HEK293 (cell line): ENCODE measurements around the gene PARS2.
"Not testable (repeated sequence)": the region's sequence is repeated elsewhere in the genome, so short reads cannot be mapped to it uniquely, and the experiment has no call there.

ENCODE experiments used
- CTCF ChIA-PET: fragments of 350-600 bp; formaldehyde crosslinking; extraction: SDS; loops from one replicate; lab custom pipeline; 2021; ENCODE audit warnings: antibody characterized with exemption; lab: Yijun Ruan, JAX
- POLR2A ChIA-PET: fragments of 300-600 bp; formaldehyde crosslinking; extraction: SDS; loops from one replicate; lab custom pipeline; 2020; ENCODE audit warnings: antibody characterized with exemption, inconsistent platforms; lab: Yijun Ruan, JAX
- H3K27ac ChIP-seq: fragments of 200-500 bp; sonication (Bioruptor generic); 2 replicates; pipeline ENCODE4 v1.5.1; 2014; ENCODE audit warnings: low read depth, low read length, control low read depth, inconsistent platforms; ENCODE audit errors: extremely low read depth
- H3K36me3 ChIP-seq, 2 experiments: fragments of 200-500 bp in 1 of 2; sonication (Bioruptor generic) in 1 of 2; 1 replicate in 1 of 2; 2 replicates in 1 of 2; pipeline ENCODE4 v1.5.1; 2014 to 2017; ENCODE audit warnings: inconsistent platforms in 2 of 2, low read length in 2 of 2; ENCODE audit not compliant: control insufficient read depth in 2 of 2, insufficient read depth in 1 of 2
- H3K4me1 ChIP-seq: fragments of 200-500 bp; sonication (Bioruptor generic); 2 replicates; pipeline ENCODE4 v1.5.1; 2014; ENCODE audit warnings: mild to moderate bottlenecking, low read length, inconsistent platforms; ENCODE audit not compliant: control insufficient read depth, insufficient read depth
- H3K4me3 ChIP-seq: 2 replicates; pipeline ENCODE4 v1.5.1; 2011; ENCODE audit warnings: low read depth, mild to moderate bottlenecking, control low read depth, low read length, moderate library complexity
- H3K9me3 ChIP-seq: fragments of 200-500 bp; sonication (Bioruptor generic); 2 replicates; pipeline ENCODE4 v1.5.1; 2014; ENCODE audit warnings: low read depth, low read length, inconsistent platforms; ENCODE audit not compliant: control insufficient read depth, insufficient read depth
- ELK4 ChIP-seq: IDR thresholded peaks from 2 replicates; pipeline ENCODE4 v1.6.1; 2011; ENCODE audit warnings: mild to moderate bottlenecking, low read depth, low read length, borderline replicate concordance
- FEZF1 ChIP-seq: fragments of 450-650 bp; formaldehyde crosslinking; IDR thresholded peaks from 2 replicates; pipeline ENCODE4 v1.5.1; 2016; ENCODE audit warnings: missing biosample characterization, missing genetic modification characterization
- GLIS1 ChIP-seq: fragments of 450-650 bp; formaldehyde crosslinking; IDR thresholded peaks from 2 replicates; pipeline ENCODE4 v1.5.1; 2016; ENCODE audit warnings: missing biosample characterization, missing genetic modification characterization
- KLF1 ChIP-seq: fragments of 450-650 bp; formaldehyde crosslinking; IDR thresholded peaks from 2 replicates; pipeline ENCODE4 v1.5.1; 2016; ENCODE audit warnings: missing biosample characterization, missing genetic modification characterization
- KLF17 ChIP-seq: fragments of 450-650 bp; formaldehyde crosslinking; IDR thresholded peaks from 2 replicates; pipeline ENCODE4 v1.5.1; 2016; ENCODE audit warnings: missing biosample characterization, missing genetic modification characterization
- MEIS1 ChIP-seq: sonication (generic); formaldehyde crosslinking; IDR thresholded peaks from 2 replicates; pipeline ENCODE4 v1.8.1; 2022; ENCODE audit warnings: missing genetic modification reagents, mild to moderate bottlenecking, borderline replicate concordance
- OSR2 ChIP-seq: fragments of 450-650 bp; formaldehyde crosslinking; IDR thresholded peaks from 2 replicates; pipeline ENCODE4 v1.5.1; 2016; ENCODE audit warnings: missing biosample characterization, missing genetic modification characterization
- PRDM6 ChIP-seq: fragments of 450-650 bp; formaldehyde crosslinking; IDR thresholded peaks from 2 replicates; pipeline ENCODE4 v1.5.1; 2017; ENCODE audit warnings: missing biosample characterization, missing genetic modification characterization
- WT1 ChIP-seq: fragments of 450-650 bp; formaldehyde crosslinking; IDR thresholded peaks from 2 replicates; pipeline ENCODE4 v1.5.1; 2016; ENCODE audit warnings: missing biosample characterization, missing genetic modification characterization
- YY2 ChIP-seq: fragments of 450-650 bp; formaldehyde crosslinking; IDR thresholded peaks from 2 replicates; pipeline ENCODE4 v1.5.1; 2016; ENCODE audit warnings: missing biosample characterization, missing genetic modification characterization
- ZBTB20 ChIP-seq: fragments of 450-650 bp; formaldehyde crosslinking; IDR thresholded peaks from 2 replicates; pipeline ENCODE4 v1.5.1; 2016; ENCODE audit warnings: missing biosample characterization, missing genetic modification characterization
- ZBTB48 ChIP-seq: fragments of 450-650 bp; formaldehyde crosslinking; IDR thresholded peaks from 2 replicates; pipeline ENCODE4 v1.5.1; 2016; ENCODE audit warnings: missing biosample characterization, missing genetic modification characterization
- ZFP41 ChIP-seq: fragments of 450-650 bp; formaldehyde crosslinking; IDR thresholded peaks from 2 replicates; pipeline ENCODE4 v1.5.1; 2016; ENCODE audit warnings: missing biosample characterization, missing genetic modification characterization, borderline replicate concordance
- ZIC2 ChIP-seq: fragments of 450-650 bp; formaldehyde crosslinking; IDR thresholded peaks from 2 replicates; pipeline ENCODE4 v1.5.1; 2016; ENCODE audit warnings: missing biosample characterization, missing genetic modification characterization
- ZNF121 ChIP-seq: fragments of 450-650 bp; formaldehyde crosslinking; IDR thresholded peaks from 2 replicates; pipeline ENCODE4 v1.5.1; 2016; ENCODE audit warnings: missing biosample characterization, missing genetic modification characterization
- ZNF18 ChIP-seq: fragments of 450-650 bp; formaldehyde crosslinking; IDR thresholded peaks from 2 replicates; pipeline ENCODE4 v1.5.1; 2016; ENCODE audit warnings: missing biosample characterization, missing genetic modification characterization
- ZNF248 ChIP-seq: fragments of 450-650 bp; formaldehyde crosslinking; IDR thresholded peaks from 2 replicates; pipeline ENCODE4 v1.5.1; 2017; ENCODE audit warnings: missing biosample characterization, missing genetic modification characterization
- ZNF341 ChIP-seq: fragments of 450-650 bp; formaldehyde crosslinking; IDR thresholded peaks from 2 replicates; pipeline ENCODE4; 2016; ENCODE audit warnings: low read depth, missing biosample characterization, missing genetic modification characterization
- ZNF423 ChIP-seq: fragments of 450-650 bp; formaldehyde crosslinking; IDR thresholded peaks from 2 replicates; pipeline ENCODE4 v1.5.1; 2016; ENCODE audit warnings: missing biosample characterization, missing genetic modification characterization
- ZNF510 ChIP-seq: fragments of 450-650 bp; formaldehyde crosslinking; IDR thresholded peaks from 2 replicates; pipeline ENCODE4 v1.5.1; 2018; ENCODE audit warnings: mild to moderate bottlenecking, missing genetic modification characterization, missing biosample characterization; ENCODE audit not compliant: insufficient replicate concordance
- ZNF580 ChIP-seq: fragments of 450-650 bp; formaldehyde crosslinking; IDR thresholded peaks from 2 replicates; pipeline ENCODE4 v1.5.1; 2016; ENCODE audit warnings: missing biosample characterization, missing genetic modification characterization
- ZNF843 ChIP-seq: fragments of 450-650 bp; formaldehyde crosslinking; IDR thresholded peaks from 2 replicates; pipeline ENCODE4 v1.5.1; 2016; ENCODE audit warnings: missing biosample characterization, missing genetic modification characterization
- ZSCAN30 ChIP-seq: fragments of 450-650 bp; IDR thresholded peaks from 2 replicates; pipeline ENCODE4 v1.5.1; 2018; ENCODE audit warnings: missing biosample characterization, mild to moderate bottlenecking, missing genetic modification characterization, moderate library complexity

PARS2 gene

GRCh38 chr1:54777431-54777830, 13.1 kb upstream of the PARS2 start:
- no peak overlapping the region for H3K4me3 ChIP-seq
- TF ChIP-seq YY2 (no peak), GLIS1 (tag by site-specific recombination) (0 out of 2 replicates have a peak, but pooled peaks have one; percentile 16), ZNF248 (tag by site-specific recombination) (no peak), ZNF121 (tag by site-specific recombination) (no peak), MEIS1 (CRISPR knock-in tag) (no peak)
- POLR2A ChIA-PET: no interaction called here
- no peaks in the 10 kb centered on the region for H3K9me3 ChIP-seq
- no peaks in the 10 kb centered on the region for H3K36me3 ChIP-seq
- no peak overlapping the region for H3K27ac ChIP-seq
- CTCF ChIA-PET: interaction anchor here (0.7 kb wide), 1 partner anchor 15 kb away, joined by 3 read pairs; no protein-coding TSS in a partner anchor
- no peaks in the 10 kb centered on the region for H3K4me1 ChIP-seq

- ChIA-PET POLR2A (no interaction called here), CTCF (interaction anchor here (0.6 to 0.7 kb wide), 2 partner anchors 15 to 87 kb away, joined by 3 read pairs; no protein-coding TSS in a partner anchor)
- no peaks in the 10 kb centered on the region for H3K9me3 ChIP-seq
- no peaks in the 10 kb centered on the region for H3K4me1 ChIP-seq
- TF ChIP-seq ELK4 (no peak), ZNF18 (tag by site-specific recombination) (0 out of 2 replicates have a peak, but pooled peaks have one; percentile 16), ZSCAN30 (tag by site-specific recombination) (no peak), KLF17 (tag by site-specific recombination) (0 out of 2 replicates have a peak, but pooled peaks have one; percentile 59), WT1 (tag by site-specific recombination) (peak; percentile 76), ZIC2 (tag by site-specific recombination) (peak; percentile 79), GLIS1 (tag by site-specific recombination) (peak; percentile 60), ZFP41 (no peak), OSR2 (peak; percentile 26; the same call in 1 of the 2 replicates), ZNF510 (no peak)
- no peak overlapping the region for H3K27ac ChIP-seq
- H3K4me3 ChIP-seq: no peak overlapping the region
- H3K36me3 ChIP-seq: no peaks in the 10 kb centered on the region
These were observed 12.7 kb upstream of the PARS2 start for GRCh38 chr1:54777011-54777410.

- POLR2A ChIA-PET, H3K9me3 ChIP-seq, H3K36me3 ChIP-seq, H3K4me3 ChIP-seq, H3K4me1 ChIP-seq, H3K27ac ChIP-seq: not testable (repeated sequence)
- CTCF ChIA-PET: interaction anchor here (0.7 to 1.6 kb wide), 4 partner anchors 16 to 259 kb away, joined by 3 to 4 read pairs (median 4); no protein-coding TSS in a partner anchor
- TF ChIP-seq PRDM6 (peak; percentile 89), ZBTB20 (tag by site-specific recombination) (0 out of 2 replicates have a peak, but pooled peaks have one; percentile 11), ZNF580 (tag by site-specific recombination) (0 out of 2 replicates have a peak, but pooled peaks have one; percentile 10), ZNF843 (0 out of 2 replicates have a peak, but pooled peaks have one; percentile 47), FEZF1 (tag by site-specific recombination) (peak; percentile 71; the same call in 1 of the 2 replicates), ZIC2 (tag by site-specific recombination) (peak; percentile 29), ZNF423 (tag by site-specific recombination) (peak; percentile 82), ZNF121 (tag by site-specific recombination) (peak; percentile 97), ZNF341 (tag by site-specific recombination) (0 out of 2 replicates have a peak, but pooled peaks have one; percentile 11), KLF1 (tag by site-specific recombination) (peak; percentile 25; the same call in 1 of the 2 replicates), GLIS1 (tag by site-specific recombination) (peak; percentile 90), ZSCAN30 (tag by site-specific recombination) (0 out of 2 replicates have a peak, but pooled peaks have one; percentile 33), WT1 (tag by site-specific recombination) (peak; percentile 91), OSR2 (peak; percentile 32; the same call in 1 of the 2 replicates), ZBTB48 (peak; percentile 74)
These were observed 11.8 kb upstream of the PARS2 start for GRCh38 chr1:54775828-54776721.
